Ramos (cell line): ENCODE measurements around the gene CHAMP1.

Experiments used
- in situ Hi-C: fragments of 300-500 bp; cut with MboI; formaldehyde crosslinking; loops from one replicate; pipeline ENCODE4 v1.14.3; 2022; ENCODE audit warnings: low sequenced_read_pairs; ENCODE audit not compliant: unreplicated experiment

The CHAMP1 gene

DNA sequence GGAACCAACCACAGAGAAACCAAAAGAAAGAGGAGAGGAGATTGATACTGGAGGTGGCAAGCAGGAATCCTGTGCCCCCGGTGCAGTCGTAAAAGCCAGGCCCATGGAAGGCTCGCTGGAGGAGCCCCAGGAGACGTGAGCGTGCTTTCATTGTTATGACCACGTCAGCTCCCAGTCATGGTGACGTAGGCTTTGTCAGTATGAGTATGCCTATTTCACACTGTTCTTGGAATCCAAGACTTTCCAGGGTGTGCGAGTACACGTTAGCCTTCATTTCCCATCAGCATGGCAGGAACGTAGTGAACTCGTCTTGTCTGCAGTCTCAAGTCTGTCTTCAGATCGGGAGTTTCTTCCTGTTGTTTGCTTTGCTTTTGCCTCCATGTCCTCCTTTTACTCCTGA is 15.4 kb upstream of the CHAMP1 start:
- in situ Hi-C loops, result no loop called here

DNA sequence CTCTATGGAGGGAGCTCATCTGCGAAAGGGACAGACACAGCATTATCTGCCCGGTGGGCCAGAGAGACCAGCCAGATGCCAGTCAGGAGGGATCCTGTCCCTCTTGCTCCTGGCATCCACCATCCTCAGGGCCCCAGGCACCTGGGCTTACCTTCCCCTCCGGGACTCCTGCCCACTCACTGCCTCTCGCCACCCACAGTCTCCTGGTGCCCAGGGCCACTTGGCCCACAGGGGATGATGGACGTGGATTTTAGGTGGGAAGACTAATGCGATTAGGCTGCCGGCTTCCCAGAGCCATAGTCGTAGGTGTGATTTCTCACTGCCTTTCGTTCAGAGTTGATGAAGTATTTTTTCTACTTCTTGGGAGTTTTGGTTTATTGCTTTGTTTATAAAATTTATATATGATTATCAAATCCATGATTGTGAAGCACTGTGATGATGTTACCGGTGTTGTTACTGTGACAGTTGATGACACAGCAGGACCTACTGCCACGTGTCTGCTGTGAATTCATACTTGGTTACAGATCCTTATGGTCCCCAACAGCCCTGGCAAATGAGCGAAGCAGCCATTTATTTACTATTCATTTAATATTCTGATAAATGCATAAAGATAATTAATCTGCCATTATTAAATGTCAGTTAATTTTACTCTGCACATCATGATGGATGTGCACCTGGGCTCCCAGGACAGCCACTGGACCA is 14.5 kb upstream of the CHAMP1 start:
- in situ Hi-C loops, result no loop called here

DNA sequence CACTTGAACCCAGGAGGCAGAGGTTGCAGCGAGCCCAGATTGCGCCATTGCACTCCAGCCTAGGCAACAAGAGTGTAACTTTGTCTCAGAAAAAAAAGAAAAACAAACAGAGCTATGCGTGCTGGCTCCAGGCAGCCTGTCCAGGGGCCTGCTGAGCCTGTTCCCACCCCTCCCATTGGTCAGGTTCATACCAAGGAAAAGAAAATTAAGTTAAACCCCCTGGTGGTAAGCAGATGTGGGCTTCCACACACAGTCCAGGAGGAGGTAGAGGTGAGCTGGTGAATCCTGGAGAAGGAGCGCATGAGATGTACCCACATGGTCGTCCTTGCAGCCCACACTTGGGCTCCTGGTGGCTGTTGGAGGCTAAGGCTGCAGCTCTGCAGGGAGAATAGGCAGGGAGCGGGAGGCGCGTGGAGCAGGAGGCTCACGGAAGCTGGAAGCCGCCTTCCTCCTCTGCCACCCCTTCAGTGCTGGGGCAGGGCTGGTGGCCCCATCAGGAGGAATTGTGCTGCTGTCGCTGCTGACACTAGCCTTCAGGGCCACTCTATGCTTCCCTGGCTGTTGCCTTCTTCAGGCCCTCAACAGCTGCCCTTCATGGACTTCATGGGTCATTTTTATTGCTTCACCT is 10.5 kb upstream of the CHAMP1 start:
- in situ Hi-C loops, result no loop called here

DNA sequence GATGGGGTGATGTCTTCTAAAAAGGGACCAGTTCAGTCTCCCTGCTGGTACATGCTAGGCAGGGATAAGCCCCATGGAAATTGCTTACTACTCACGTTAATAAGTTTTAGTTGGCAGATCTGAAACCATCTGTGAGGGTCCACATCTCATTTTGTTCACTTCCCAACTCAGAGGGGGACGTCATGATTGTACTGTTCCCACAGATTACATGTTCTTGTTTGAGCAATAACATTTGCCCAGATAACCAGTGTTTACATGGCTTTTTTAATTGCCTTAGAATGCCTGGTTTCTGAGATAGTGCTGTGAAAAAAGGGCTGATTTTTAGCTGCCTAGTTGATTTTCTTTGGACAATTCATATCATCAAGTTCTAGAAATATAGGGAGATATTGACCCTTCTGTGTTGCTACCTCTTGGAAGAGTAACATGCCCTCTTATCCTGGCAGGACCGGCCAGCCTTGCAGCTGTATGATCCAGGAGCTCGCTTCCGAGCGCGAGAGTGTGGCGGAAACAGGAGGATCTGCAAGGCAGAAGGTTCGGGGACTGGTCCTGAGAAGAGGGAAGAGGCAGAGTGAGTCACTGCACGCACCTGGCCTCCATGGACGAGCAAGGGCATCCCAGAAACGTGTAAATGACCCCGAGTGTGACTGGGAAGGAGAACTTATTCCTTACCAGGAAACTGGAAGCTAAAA is 9.8 kb upstream of the CHAMP1 start:
- in situ Hi-C loops, result no loop called here

DNA sequence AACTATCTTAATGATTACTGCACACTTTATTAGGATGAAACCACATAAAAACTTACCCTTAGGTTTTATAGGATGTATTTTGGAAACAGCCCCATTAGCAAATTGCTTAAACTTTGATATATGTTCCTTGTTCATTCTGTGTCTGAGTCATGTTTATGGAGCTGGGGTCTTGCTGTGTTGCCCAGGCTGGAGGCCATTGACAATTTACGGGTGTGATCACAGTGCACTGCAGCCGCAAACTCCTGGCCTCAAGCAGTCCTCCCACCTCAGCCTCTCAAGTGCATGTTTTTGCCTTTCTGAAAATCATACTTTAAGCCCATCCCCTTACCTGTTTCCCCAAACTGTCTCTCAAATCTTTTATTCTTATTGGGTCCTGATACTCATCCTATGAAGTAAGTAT is 5.2 kb upstream of the CHAMP1 start:
- in situ Hi-C loops, result no loop called here

DNA sequence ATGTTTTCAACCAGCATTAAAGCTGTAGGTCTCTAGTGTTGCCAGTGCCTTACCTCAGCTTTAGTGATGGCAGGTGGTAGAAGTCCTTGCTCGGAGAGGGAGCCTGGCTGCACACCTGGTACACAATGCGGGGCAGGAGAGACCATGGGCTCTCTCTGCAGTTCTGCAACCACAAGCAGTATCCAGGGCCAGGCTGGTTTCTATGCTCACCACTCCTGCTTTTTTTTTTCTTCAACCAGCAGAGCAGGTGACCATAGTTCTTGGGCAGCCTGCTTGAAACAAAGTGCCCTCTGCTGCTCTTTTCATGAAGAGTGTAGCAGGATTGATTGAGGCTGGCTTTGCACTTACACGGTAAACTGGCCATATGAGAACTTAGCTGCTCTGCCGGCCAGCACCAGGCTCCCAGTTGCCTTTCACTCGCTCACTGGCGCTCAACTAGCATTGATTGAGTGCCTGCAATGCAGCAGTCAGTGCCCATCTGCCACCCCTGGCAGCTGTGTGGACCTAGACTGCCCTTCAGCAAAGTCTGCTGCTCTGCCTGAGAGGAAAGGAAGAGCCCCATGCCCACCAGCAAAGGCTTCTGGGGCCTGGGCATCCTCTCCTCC is 4.4 kb upstream of the CHAMP1 start:
- in situ Hi-C loops, result no loop called here

DNA sequence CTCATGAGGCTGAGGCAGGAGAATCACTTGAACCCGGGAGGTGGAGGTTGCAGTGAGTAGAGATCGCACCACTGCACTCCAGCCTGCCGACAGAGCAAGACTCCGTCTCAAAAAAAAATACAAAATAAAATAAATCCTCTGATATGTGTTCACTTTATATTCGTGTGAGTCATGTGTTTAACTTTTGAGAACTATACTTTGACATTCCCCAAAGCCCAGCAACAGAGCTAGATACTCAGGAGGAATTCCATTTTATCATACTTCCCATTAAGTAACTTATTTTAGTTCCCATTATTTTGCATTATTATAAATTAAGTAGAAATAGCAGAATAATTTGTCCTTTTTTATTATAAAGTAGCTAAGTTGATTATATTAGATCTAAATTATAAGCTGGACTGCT is 3.3 kb upstream of the CHAMP1 start:
- in situ Hi-C loops, result no loop called here

DNA sequence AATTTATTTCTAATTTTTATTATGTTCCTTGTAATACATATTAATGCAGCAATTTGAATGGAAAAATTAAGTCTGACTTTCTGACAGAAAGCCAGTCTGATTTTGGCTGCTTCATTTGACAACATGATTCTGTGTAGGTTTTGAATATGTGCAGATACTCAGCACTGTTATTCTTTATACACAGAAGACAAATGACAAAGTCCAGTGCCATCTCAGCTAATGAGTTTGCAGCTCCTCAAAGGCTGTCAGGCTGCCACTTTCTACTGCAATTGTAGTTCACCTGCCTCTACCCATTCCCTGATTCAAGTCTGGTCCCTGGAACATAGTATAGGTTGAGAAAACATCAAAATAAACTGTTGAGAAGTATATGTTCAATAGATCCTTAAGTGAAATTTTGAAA is 2.9 kb upstream of the CHAMP1 start:
- in situ Hi-C loops, result no loop called here

DNA sequence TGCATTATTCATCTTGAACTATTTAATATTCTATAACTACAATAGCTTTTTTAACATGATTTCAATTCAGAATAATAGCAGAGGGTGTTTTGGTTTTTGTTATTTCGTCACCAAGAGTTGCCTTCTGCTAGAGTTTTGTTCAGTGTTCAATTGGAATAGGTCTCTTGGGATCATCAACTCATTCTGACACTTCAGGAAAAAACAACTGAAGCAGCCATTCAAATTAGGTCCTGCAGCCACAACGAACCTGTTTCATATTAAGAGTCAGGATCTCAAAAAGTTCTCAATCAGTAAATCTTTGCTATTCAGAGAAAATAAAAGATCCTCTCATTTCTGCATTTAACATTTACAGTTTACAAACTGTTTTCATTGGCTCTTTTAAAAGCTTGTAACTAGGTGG is 2.4 kb upstream of the CHAMP1 start:
- in situ Hi-C loops, result no loop called here

DNA sequence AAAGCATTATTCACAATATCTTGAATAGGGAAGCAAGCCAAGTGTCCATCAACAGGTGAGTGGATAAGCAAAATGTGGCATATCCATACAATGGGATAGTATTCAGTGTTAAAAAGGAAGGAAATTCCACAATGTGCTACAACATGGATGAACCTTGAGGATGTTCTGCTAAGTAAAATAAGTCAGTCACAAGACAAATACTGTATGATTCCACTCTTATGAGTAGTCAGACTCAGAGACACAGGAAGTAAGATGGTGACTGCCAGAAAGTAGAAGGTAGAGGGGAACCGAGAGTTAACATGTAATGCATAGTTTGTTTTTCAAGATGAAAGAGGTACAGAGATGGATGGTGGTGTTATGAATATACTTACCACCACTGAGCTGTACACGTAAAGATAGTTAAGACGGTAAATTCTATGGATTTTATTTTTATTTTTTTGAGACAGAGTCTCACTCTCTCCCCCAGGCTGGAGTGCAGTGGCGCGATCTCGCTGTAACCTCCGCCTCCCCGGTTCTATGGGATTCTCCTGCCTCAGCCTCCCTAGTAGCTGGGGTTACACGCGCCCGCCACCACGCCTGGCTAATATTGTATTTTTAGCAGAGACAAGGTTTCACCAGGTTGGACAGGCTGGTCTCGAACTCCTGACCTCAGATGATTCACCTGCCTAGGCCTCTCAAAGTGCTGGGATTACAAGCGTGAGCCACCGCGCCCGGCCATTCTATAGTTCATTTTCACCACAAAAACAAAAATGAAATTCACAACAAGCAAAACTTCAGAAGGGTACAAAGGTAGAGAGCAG is 1.0 kb upstream of the CHAMP1 start:
- in situ Hi-C loops, result no loop called here

DNA sequence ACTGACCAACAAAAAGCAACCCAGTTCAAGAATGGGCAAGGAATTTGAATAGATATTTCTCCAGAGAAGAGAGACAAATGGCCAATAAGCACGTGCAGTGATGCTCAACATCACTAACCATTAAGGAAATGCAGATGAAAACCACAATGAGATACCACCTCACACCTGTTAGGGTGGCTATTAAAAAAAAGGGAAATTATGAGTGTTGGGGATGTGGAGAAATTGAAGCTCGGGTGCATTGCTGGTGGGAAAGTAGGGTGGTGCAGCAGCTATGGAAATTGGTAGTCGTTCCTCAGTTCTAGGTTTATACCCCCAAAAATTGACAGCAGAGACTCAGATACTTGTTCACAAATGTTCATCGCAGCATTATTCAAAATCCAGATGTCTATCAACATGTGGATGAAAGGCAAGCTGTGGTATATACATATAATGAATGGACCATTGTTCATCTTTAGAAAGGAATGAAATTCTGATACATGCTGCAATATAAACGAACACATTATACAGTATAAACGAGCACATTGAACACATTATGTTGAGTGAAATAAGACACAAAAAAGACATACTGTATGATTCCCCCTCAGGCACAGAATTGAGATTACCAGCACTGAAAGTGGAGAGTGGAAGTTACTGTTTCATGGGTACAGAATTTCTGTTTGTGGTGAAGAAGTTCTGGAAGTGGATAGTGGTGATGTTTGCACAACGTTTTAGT is 927 bp downstream of the CHAMP1 start:
- in situ Hi-C loops, result no loop called here

DNA sequence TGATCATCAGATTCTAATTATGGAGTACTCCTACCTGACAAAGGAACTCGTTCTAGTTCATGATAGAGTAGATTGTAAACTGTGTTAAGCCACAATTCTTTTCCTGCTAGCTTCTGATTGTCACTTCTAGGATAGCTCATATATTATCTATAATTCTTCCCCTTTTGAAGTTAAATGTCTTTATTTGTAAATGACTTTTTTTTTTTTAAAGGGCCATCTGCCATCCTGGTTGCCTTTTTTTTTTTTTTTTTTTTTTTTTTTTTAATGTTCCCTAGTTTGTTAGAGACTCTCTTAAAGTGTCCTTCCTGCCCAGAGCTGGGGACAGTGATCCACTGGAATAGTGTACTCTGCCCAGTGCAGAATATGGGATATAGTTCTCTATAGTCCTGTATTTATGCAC is 4.3 kb downstream of the CHAMP1 start:
- in situ Hi-C loops, result no loop called here

DNA sequence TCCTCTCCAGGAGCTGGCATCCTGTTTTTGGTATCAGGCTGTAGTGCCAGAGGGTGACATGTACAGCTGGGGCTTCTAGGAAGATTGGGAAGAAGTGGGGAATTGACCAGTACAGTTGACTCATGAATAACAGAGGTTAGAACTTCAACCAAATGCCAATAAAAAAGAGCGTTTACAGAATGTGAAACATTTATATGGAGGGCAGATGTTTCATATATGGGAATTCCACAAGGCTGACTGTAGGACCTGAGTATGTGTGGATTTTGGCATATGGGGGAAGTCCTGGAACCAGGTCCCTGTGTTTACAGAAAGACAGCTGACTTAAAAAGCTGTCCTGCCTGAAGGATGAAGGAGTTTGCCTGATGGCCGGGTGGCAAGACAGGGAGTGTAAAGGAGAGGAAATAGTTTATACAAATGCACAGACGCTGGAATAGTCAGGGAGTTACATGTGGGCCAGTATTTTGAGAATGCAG is 5.2 kb downstream of the CHAMP1 start:
- in situ Hi-C loops, result no loop called here

DNA sequence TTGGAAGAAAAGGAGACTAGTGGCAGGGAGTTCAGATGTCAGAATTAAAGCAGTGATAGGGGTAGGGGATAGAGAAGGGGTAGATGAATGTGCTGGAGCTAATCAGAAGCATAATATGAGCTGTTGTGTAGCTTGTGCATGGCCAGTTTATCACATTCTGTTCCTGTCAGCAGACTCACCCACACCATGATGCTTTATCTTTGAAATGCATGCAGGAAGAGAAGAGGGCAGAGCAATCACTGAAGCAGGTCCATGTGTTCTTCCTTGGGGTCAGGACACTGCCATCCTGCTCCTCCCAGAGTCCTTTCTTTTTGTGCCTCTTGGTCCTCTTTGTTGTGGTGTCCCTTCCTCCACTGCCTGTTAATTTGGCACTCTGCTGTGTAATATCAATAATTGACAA is 5.8 kb downstream of the CHAMP1 start:
- in situ Hi-C loops, result no loop called here

DNA sequence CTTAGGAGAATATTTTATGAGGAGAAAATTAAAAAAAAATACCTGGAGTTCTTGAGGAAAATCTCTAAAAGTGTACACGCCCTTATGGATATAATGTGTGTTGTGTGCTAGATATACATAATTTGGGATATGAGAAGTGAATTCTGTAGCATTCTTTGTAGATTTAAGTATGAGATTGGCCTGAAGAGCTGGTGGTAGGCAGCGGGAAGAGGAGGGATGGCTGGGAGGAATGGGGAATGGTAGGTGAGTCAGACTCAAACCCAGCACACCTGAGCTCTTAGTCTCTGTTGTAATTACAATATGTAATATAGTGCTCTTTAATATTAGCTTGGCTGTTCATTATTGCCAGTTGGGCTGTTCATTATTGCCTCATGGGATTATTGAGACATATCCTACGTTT is 7.0 kb downstream of the CHAMP1 start:
- in situ Hi-C loops, result no loop called here

DNA sequence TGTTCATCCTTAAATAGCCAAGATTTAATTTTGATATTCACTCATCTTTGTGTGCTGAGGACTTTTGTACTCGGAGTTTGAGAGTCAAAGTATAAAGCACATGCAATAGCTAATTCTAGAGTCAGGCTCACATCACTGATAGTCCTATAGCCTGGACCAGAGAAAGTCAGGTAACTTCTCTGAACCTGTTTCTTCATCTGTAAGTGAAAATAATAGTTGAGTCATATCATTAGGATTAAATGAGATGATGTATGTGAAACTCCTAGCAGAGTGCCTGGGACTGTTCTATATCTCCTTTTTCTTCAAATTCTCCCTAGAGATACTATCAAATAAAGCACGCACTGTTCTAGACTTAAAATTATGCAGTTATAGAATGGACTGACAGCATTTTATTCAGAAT is 9.0 kb downstream of the CHAMP1 start:
- in situ Hi-C loops, result no loop called here

DNA sequence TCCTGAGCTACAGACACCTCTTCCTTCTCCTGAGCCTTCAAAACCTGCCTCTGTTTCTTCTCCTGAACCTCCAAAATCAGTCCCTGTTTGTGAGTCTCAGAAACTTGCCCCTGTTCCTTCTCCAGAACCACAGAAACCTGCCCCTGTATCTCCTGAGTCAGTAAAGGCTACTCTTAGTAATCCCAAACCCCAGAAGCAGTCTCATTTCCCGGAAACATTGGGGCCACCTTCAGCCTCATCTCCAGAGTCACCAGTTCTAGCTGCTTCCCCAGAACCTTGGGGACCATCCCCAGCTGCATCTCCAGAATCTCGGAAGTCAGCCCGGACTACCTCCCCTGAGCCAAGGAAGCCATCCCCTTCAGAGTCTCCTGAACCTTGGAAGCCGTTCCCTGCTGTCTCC is 10.0 kb downstream of the CHAMP1 start:
- in situ Hi-C loops, result no loop called here

DNA sequence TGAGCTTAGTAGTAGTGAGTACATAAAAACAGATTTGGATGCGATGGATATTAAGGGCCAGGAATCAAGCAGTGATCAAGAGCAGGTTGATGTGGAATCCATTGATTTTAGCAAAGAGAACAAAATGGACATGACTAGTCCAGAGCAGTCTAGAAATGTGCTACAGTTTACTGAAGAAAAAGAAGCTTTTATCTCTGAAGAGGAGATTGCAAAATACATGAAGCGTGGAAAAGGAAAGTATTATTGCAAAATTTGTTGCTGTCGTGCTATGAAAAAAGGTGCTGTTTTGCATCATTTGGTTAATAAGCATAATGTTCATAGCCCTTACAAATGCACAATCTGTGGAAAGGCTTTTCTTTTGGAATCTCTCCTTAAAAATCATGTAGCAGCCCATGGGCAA is 11.4 kb downstream of the CHAMP1 start:
- in situ Hi-C loops, result no loop called here

DNA sequence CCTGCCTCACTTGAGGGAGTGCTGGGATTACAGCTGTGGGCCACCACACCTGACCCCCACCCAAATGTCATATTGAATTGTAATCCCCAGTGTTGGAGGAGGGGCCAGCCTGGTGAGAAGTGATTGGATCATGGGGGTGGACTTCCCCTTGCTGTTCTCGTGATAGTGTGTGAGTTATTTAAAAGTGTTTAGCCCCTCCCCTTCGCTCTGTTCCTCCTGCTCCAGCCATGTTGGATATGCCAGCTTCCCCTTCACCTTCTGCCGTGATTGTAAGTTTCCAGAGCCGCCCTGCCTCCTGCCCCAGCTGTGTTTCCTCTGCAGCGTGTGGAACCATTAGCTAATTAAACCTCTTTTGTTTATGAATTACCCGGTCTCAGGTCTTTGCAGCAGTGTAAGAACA is 13.7 kb downstream of the CHAMP1 start:
- in situ Hi-C loops, result no loop called here

DNA sequence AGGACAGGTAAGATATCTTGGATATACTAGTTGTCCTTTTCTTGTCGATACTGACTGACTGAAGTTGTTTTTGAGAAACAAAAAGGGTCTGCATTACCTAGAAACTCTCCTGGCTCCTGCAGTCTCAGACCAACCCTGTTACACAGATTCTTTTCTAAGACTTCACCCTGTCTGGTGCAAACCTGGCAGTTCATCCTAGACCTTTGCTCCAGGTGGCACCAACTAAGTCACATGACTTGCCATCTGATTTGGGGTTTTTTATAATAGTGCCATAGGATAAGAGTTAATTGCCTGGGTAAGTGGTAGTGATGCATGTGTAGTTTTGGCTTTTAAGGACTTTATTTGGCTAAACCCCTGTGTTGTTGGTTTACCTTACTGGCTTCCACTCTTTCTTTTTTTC is 14.3 kb downstream of the CHAMP1 start:
- in situ Hi-C loops, result no loop called here
